ENCODE results near the gene SPEM1. TPM values are rescaled to one million over a fixed set of nuclear protein-coding genes. Genes with fewer than 3 reads are reported as not detected.

The SPEM1 gene
- total and polyA plus RNA-seq, 2 donors (not counting 1 experiment from before 2014, with no cell fraction given), result not detected

DNA sequence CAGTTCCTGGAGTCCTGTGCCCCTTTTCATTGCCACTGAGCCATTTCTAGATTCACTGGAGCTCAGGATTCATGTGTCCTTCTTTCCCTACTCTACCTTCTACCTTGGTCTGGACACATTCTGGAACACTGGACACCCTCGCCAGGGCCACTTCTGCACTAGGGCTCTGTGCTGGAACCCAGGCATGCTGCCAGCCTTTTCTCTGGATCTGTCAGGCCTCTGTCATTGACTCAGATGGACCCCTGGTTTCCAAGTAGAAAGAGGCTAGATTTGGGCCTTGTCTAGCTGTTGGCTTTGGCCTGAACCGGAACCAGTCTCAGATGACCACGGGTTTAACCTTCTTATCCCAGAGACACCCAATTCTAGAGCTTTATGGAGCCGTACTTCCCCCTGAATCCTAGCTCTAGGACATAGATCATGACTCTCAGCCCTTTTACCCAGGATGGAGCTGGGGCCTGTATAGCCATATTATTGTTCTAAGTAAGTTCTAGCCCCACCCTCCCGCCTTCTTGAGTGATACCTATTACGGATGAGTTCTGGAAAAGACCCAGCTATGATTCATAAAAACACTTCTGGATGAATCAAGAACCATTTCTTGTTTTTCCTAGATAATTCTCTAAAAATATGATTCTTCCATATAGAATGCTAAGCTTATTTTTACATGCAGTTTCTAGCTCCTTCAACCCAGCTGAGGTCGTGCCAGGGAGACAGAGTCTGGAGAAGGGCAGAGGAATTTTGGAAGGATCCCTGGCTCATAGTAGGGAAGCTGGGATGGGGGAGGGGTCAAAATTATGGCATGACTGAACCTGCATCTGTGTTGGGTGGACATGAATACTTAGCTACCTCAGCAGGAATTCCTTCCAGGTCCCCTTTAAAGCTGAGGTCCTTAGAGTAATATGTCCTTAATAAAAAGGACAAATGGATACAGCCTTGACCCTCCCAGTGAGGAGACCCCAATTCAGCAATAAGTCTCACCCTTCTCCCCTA lies 23.7 kb downstream of the SPEM1 start:
- TF ChIP-seq, protein P1, sequence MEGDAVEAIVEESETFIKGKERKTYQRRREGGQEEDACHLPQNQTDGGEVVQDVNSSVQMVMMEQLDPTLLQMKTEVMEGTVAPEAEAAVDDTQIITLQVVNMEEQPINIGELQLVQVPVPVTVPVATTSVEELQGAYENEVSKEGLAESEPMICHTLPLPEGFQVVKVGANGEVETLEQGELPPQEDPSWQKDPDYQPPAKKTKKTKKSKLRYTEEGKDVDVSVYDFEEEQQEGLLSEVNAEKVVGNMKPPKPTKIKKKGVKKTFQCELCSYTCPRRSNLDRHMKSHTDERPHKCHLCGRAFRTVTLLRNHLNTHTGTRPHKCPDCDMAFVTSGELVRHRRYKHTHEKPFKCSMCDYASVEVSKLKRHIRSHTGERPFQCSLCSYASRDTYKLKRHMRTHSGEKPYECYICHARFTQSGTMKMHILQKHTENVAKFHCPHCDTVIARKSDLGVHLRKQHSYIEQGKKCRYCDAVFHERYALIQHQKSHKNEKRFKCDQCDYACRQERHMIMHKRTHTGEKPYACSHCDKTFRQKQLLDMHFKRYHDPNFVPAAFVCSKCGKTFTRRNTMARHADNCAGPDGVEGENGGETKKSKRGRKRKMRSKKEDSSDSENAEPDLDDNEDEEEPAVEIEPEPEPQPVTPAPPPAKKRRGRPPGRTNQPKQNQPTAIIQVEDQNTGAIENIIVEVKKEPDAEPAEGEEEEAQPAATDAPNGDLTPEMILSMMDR (IDR thresholded peaks at IDR 0.05), result no peak
- no peak for TF ChIP-seq EZH2 (IDR thresholded peaks at IDR 0.05; ENCODE audit: borderline replicate concordance, insufficient read depth, low read depth, low read length, poor library complexity, severe bottlenecking)

More for the DNA sequence above, 23.7 kb downstream of the SPEM1 start:
- Mint-ChIP-seq H3K4me3 (peak overlapping the region; percentile 23), H3K9me3 (ENCODE audit: insufficient read depth) (no peaks in the 10 kb centered on the region), H3K27me3 (peaks cover 75% of the 10 kb centered on the region), H3K4me1 (peaks cover 38% of the 10 kb centered on the region), H3K27ac (no peak overlapping the region)
- Histone ChIP-seq H3K79me2 (ENCODE audit: control insufficient read depth, insufficient read depth, low read length) (peaks cover 7% of the 10 kb centered on the region), H3K4me1 (ENCODE audit: control insufficient read depth in 2 of 2, insufficient read depth in 2 of 2, low read length in 2 of 2) (peaks cover 44 to 52% of the 10 kb centered on the region in 2 donors), H3K4me3 (ENCODE audit: control extremely low read depth in 1 of 5, extremely low read depth in 1 of 5, insufficient read depth in 1 of 5, low read depth in 2 of 5, low read length in 4 of 5) (no peak overlapping the region), H2AFZ (ENCODE audit: insufficient read depth, low read depth, low read length, poor library complexity, severe bottlenecking) (no peak overlapping the region), H3K9ac (ENCODE audit: low read length) (no peak overlapping the region), H3K4me2 (replicated peaks; ENCODE audit: low read depth, low read length, poor library complexity, severe bottlenecking) (no peak overlapping the region), H3K36me3 (replicated peaks in 1 of 2; ENCODE audit: control extremely low read depth in 1 of 2, control insufficient read depth in 1 of 2, extremely low read depth in 1 of 2, insufficient read depth in 2 of 2, low read length in 1 of 2) (no peaks in the 10 kb centered on the region), H4K20me1 (ENCODE audit: control insufficient read depth, insufficient read depth, low read length, poor library complexity, severe bottlenecking) (peaks cover 20% of the 10 kb centered on the region), H3K27ac (ENCODE audit: low read length in 2 of 2) (no peak overlapping the region), H3K9me3 (ENCODE audit: control extremely low read depth in 1 of 3, control insufficient read depth in 2 of 3, insufficient read depth in 1 of 3, low read length in 2 of 3) (peaks cover 0 to 29% (median 0%) of the 10 kb centered on the region in 3 donors), H3K27me3 (replicated peaks in 1 of 4; ENCODE audit: control extremely low read depth in 1 of 4, control insufficient read depth in 3 of 4, insufficient read depth in 4 of 4, low read length in 3 of 4) (peaks cover 0 to 88% (median 60%) of the 10 kb centered on the region in 4 experiments)
- DNase-seq (no peak), ATAC-seq (ENCODE audit: low read depth) (no peak)
- ChIA-PET POLR2A (interaction anchor here (0.5 to 2.0 kb wide), 8 partner anchors 9 to 165 kb away, joined by 3 to 8 read pairs (median 4); partner anchors contain the start of genes POLR2A and TMEM102), CTCF (interaction anchor here (0.5 to 3.8 kb wide), 10 partner anchors 8 to 189 kb away, joined by 3 to 17 read pairs (median 4); partner anchors contain the start of gene TMEM102)
- WGBS (ENCODE audit: insufficient coverage), result 100% methylated on average over 4 of the region's 7 CpGs
- intact Hi-C loops (cut with micrococcal nuclease), result no loop called here

Data from B cell (primary cell).